Right lobe of liver (tissue), 6 donors: ENCODE data around the gene CATSPERE. TPM values are rescaled to one million over a fixed set of nuclear protein-coding genes. Genes with fewer than 3 reads are reported as not detected.
"Not testable (repeated sequence)": the region's sequence is repeated elsewhere in the genome, so short reads cannot be mapped to it uniquely, and the experiment has no call there.

Source experiments
- ATAC-seq, 4 donors: fragments of 200-7000 bp; cut with Tn5 transposase; one replicate each; pipeline ENCODE4 v1.9.1; 2020; ENCODE audit warnings: mild to moderate bottlenecking in 4 of 4, moderate library complexity in 4 of 4
- DNase-seq, 3 donors: peaks; one replicate each; pipeline ENCODE4 v3.0.0-alpha.2; 2020
- H3K27ac ChIP-seq, 3 donors: fragments of 200-600 bp; one replicate each; pipeline ENCODE4 v1.8.0; 2022
- H3K27me3 ChIP-seq, 2 donors: fragments of 200-600 bp; one replicate each; pipeline ENCODE4 v1.8.0; 2022
- H3K36me3 ChIP-seq, 4 donors: fragments of 200-600 bp; sonication (generic) in 1 of 4; one replicate each; pipeline versions ENCODE4 v1.5.1 to v1.8.0; 2017 to 2022; ENCODE audit warnings: control low read depth in 1 of 4
- H3K4me1 ChIP-seq, 4 donors: fragments of 200-600 bp; sonication (generic) in 1 of 4; one replicate each; pipeline versions ENCODE4 v1.5.1 to v1.8.0; 2017 to 2022; ENCODE audit warnings: control low read depth in 1 of 4
- H3K4me3 ChIP-seq, 3 donors: fragments of 200-600 bp; one replicate each; pipeline ENCODE4 v1.8.0; 2022
- H3K9me3 ChIP-seq, 4 donors: fragments of 200-600 bp; sonication (generic) in 1 of 4; one replicate each; pipeline versions ENCODE4 v1.5.1 to v1.8.0; 2017 to 2022; ENCODE audit warnings: control low read depth in 1 of 4
- CTCF ChIP-seq, 4 donors: fragments of 200-600 bp in 3 of 4; fragments of 450-650 bp in 1 of 4; IDR thresholded peaks; one replicate each; pipeline versions ENCODE4 v1.5.1 to v1.8.0; 2016 to 2022; ENCODE audit warnings: antibody characterized with exemption in 4 of 4, mild to moderate bottlenecking in 2 of 4
- POLR2A ChIP-seq: fragments of 450-650 bp; IDR thresholded peaks from one replicate; pipeline ENCODE4 v1.6.1; 2017; ENCODE audit warnings: antibody characterized with exemption, mild to moderate bottlenecking
- WGBS: methylation state at CpG from one replicate; pipeline ENCODE4 v1.1.6; 2018; ENCODE audit warnings: low coverage, low lambda C conversion rate; ENCODE audit not compliant: insufficient coverage; ENCODE audit errors: missing lambda C conversion rate; 5-methylcytosine and 5-hydroxymethylcytosine counted together
- intact Hi-C, 2 donors: fragments of 100-400 bp; cut with DNase I; formaldehyde crosslinking; loops; one replicate each; pipeline versions ENCODE4 v1.11.2 to v1.14.1; 2022
- total RNA-seq, 6 experiments: library from RNA; depleted of rRNA in 2 of 6; stranded (reverse); fragments of >200 nt in 2 of 6; fragmentation: NEBNext Ultra II Directional in 3 of 6; extraction: Animal tissue kit (Norgen Biotek cat#: 25700) in 3 of 6; gene quantifications; one replicate each; pipeline versions ENCODE4 v1.1.0 to v1.2.4, GENCODE V29; 2016 to 2023
- donor health status: DM: no; HTN: yes; CAD: no.
- donor health status: DM: no; HTN: no; CAD: no.
- donor health status: DM: no; HTN: no; CAD: no.
- donor health status: DM: no; HTN: yes; CAD: no.
- donor health status: DM: no; HTN: yes; CAD: no.

The CATSPERE gene
- total RNA-seq, 6 experiments from 2014 or later: 0.31 to 1.3 (median 0.70) TPM

GRCh38 chr1:244559561-244559960, 98.5 kb downstream of the CATSPERE start:
- peaks cover 0 to 8% (median 3%) of the 10 kb centered on the region in 4 donors for H3K9me3 ChIP-seq
- H3K27ac ChIP-seq: no peak overlapping the region
- H3K27me3 ChIP-seq: no peaks in the 10 kb centered on the region
- H3K4me1 ChIP-seq: no peaks in the 10 kb centered on the region
- no peak for DNase-seq
- ATAC-seq: no peak
- no peak for TF ChIP-seq CTCF (IDR thresholded peaks at IDR 0.05)
- TF ChIP-seq POLR2A: no peak
- 90% methylated on average over 1 of the region's 1 CpG for WGBS
- no peaks in the 10 kb centered on the region for H3K36me3 ChIP-seq
- intact Hi-C loops: no loop called here
- no peak overlapping the region for H3K4me3 ChIP-seq

GRCh38 chr1:244562877-244563276, 101.8 kb downstream of the CATSPERE start:
- WGBS: 100% methylated on average over 1 of the region's 1 CpG
- H3K27me3 ChIP-seq, intact Hi-C loops, ATAC-seq, H3K4me1 ChIP-seq, H3K4me3 ChIP-seq, H3K9me3 ChIP-seq, H3K36me3 ChIP-seq, DNase-seq, H3K27ac ChIP-seq: not testable (repeated sequence)

- H3K36me3 ChIP-seq: no peaks in the 10 kb centered on the region
- no peak overlapping the region for H3K4me3 ChIP-seq
- DNase-seq: no peak
- no peak overlapping the region for H3K27ac ChIP-seq
- H3K9me3 ChIP-seq: peaks cover 0 to 31% (median 18%) of the 10 kb centered on the region in 4 donors
- no peaks in the 10 kb centered on the region for H3K27me3 ChIP-seq
- TF ChIP-seq POLR2A (no peak), CTCF (IDR thresholded peaks at IDR 0.05) (no peak)
- 88% methylated on average over 2 of the region's 2 CpGs for WGBS
- no peak for ATAC-seq
- no peaks in the 10 kb centered on the region for H3K4me1 ChIP-seq
- intact Hi-C loops: no loop called here
Observed at GRCh38 chr1:244573768-244574167, 112.7 kb downstream of the CATSPERE start.

- intact Hi-C loops: no loop called here
- no peaks in the 10 kb centered on the region for H3K27me3 ChIP-seq
- no peak for TF ChIP-seq CTCF (IDR thresholded peaks at IDR 0.05)
- no peak for TF ChIP-seq POLR2A
- H3K27ac ChIP-seq: no peak overlapping the region
- H3K9me3 ChIP-seq: peaks cover 0 to 31% (median 18%) of the 10 kb centered on the region in 4 donors
- no peak overlapping the region for H3K4me3 ChIP-seq
- no peak for ATAC-seq
- DNase-seq: no peak
- no peaks in the 10 kb centered on the region for H3K36me3 ChIP-seq
- no peaks in the 10 kb centered on the region for H3K4me1 ChIP-seq
- 94% methylated on average over 3 of the region's 3 CpGs for WGBS
Observed at GRCh38 chr1:244576259-244576892, 115.3 kb downstream of the CATSPERE start.

- H3K27me3 ChIP-seq, ATAC-seq, H3K27ac ChIP-seq, intact Hi-C loops, H3K4me1 ChIP-seq, H3K4me3 ChIP-seq, DNase-seq, H3K36me3 ChIP-seq: not testable (repeated sequence)
- 98% methylated on average over 7 of the region's 7 CpGs for WGBS
- peaks cover 0 to 31% (median 12%) of the 10 kb centered on the region in 4 donors for H3K9me3 ChIP-seq
Observed at GRCh38 chr1:244578205-244578604, 117.1 kb downstream of the CATSPERE start.
